DND-41 (cell line): Measurements from ENCODE around the gene SMARCC1.

Source experiments
- EZH2 ChIP-seq: IDR thresholded peaks from 3 replicates; pipeline ENCODE4 v1.6.1; 2012; ENCODE audit warnings: borderline replicate concordance, low read depth, mild to moderate bottlenecking, moderate library complexity, low read length, inconsistent platforms; ENCODE audit not compliant: severe bottlenecking
- TF ChIP-seq, protein P1 (sequence below): IDR thresholded peaks from 2 replicates; pipeline ENCODE4 v1.5.1; 2012; ENCODE audit warnings: borderline replicate concordance, low read length, moderate library complexity, mild to moderate bottlenecking; ENCODE audit not compliant: poor library complexity, severe bottlenecking; ENCODE audit errors: extremely low read depth

DNA sequence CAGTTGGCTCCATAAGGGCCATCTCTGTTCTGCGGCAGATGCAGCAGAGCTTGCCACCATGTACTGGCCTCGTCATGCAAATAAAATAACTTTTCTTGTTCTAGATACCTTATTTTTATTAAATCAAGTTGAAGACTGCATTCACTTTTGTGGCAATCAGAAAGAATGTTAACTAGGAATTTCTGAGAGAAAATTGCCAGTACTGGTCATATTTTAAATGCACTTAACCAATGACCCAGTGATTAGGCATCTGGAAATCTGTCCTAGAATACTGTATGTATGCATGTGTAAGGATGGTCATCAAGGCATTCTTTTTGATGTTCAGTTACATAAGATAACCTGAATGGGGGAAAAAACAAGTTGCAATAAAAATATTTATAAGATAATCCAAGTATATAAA is 168.8 kb downstream of the SMARCC1 start:
- TF ChIP-seq, protein P1, sequence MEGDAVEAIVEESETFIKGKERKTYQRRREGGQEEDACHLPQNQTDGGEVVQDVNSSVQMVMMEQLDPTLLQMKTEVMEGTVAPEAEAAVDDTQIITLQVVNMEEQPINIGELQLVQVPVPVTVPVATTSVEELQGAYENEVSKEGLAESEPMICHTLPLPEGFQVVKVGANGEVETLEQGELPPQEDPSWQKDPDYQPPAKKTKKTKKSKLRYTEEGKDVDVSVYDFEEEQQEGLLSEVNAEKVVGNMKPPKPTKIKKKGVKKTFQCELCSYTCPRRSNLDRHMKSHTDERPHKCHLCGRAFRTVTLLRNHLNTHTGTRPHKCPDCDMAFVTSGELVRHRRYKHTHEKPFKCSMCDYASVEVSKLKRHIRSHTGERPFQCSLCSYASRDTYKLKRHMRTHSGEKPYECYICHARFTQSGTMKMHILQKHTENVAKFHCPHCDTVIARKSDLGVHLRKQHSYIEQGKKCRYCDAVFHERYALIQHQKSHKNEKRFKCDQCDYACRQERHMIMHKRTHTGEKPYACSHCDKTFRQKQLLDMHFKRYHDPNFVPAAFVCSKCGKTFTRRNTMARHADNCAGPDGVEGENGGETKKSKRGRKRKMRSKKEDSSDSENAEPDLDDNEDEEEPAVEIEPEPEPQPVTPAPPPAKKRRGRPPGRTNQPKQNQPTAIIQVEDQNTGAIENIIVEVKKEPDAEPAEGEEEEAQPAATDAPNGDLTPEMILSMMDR: no peak
- no peak for TF ChIP-seq EZH2
